GM10248 (cell line): ENCODE measurements around the gene PAQR7.
A peak's percentile ranks its signal among the peaks of the same experiment; 100 is the strongest.

Experiments
- CTCF ChIA-PET: fragments of 300-600 bp; sonication (Branson Sonifier 250); formaldehyde crosslinking; extraction: SDS; loops from one replicate; lab custom pipeline; 2021; ENCODE audit warnings: antibody characterized with exemption; lab: Yijun Ruan, JAX
- POLR2A ChIA-PET: fragments of 350-650 bp; sonication (Branson Sonifier 250); formaldehyde crosslinking; extraction: SDS; loops from one replicate; lab custom pipeline; 2020; ENCODE audit warnings: antibody characterized with exemption; lab: Yijun Ruan, JAX
- DNase-seq: peaks from one replicate; pipeline ENCODE4 v3.0.0; 2012; ENCODE audit errors: extremely low spot score
- CTCF ChIP-seq: IDR thresholded peaks from 2 replicates; pipeline ENCODE4 v1.5.1; 2012; ENCODE audit warnings: mild to moderate bottlenecking, low read depth; ENCODE audit errors: extremely low read depth, missing control alignments, control extremely low read depth

The PAQR7 gene

GRCh38 chr1:25904943-25905679 lies 29.6 kb upstream of the PAQR7 start:
- CTCF ChIA-PET: interaction anchor here (0.7 to 19.8 kb wide), 8 partner anchors 10 to 130 kb away, joined by 3 to 357 read pairs (median 6); partner anchors contain the start of genes PAFAH2 and PAQR7
- TF ChIP-seq CTCF: no peak
- DNase-seq: peak; percentile 97
- POLR2A ChIA-PET: interaction anchor here (1.2 to 1.4 kb wide), 2 partner anchors 10 to 93 kb away, joined by 4 to 7 read pairs; partner anchors contain the start of gene PAFAH2

GRCh38 chr1:25903986-25904385 lies 28.5 kb upstream of the PAQR7 start:
- DNase-seq: no peak
- no peak for TF ChIP-seq CTCF
- CTCF ChIA-PET: interaction anchor here (1.5 to 19.8 kb wide), 6 partner anchors 9 to 96 kb away, joined by 3 to 357 read pairs (median 10); partner anchors contain the start of genes PAFAH2 and PAQR7
- POLR2A ChIA-PET: no interaction called here

GRCh38 chr1:25902462-25902861 lies 27.0 kb upstream of the PAQR7 start:
- TF ChIP-seq CTCF: no peak
- ChIA-PET CTCF (interaction anchor here (0.9 to 19.8 kb wide), 7 partner anchors 7 to 331 kb away, joined by 3 to 357 read pairs (median 5); partner anchors contain the start of genes CEP85 and PAFAH2), POLR2A (no interaction called here)
- no peak for DNase-seq

GRCh38 chr1:25900219-25900618 lies 24.7 kb upstream of the PAQR7 start:
- TF ChIP-seq CTCF: no peak
- ChIA-PET CTCF (interaction anchor here (19.8 kb wide), 1 partner anchor 100 kb away, joined by 357 read pairs; the partner anchor contains the start of gene PAFAH2), POLR2A (no interaction called here)
- no peak for DNase-seq

- TF ChIP-seq CTCF: no peak
- no peak for DNase-seq
- ChIA-PET CTCF (interaction anchor here (19.8 kb wide), 1 partner anchor 100 kb away, joined by 357 read pairs; the partner anchor contains the start of gene PAFAH2), POLR2A (no interaction called here)
Observed at GRCh38 chr1:25899792-25900191, 24.3 kb upstream of the PAQR7 start.

- CTCF ChIA-PET: interaction anchor here (0.8 to 19.8 kb wide), 5 partner anchors 11 to 101 kb away, joined by 3 to 357 read pairs (median 4); partner anchors contain the start of gene PAFAH2
- POLR2A ChIA-PET: no interaction called here
- no peak for DNase-seq
- no peak for TF ChIP-seq CTCF
Observed at GRCh38 chr1:25898223-25899015, 22.9 kb upstream of the PAQR7 start.
